NCI-H446 treated with DMSO at 0.1 percent for 48 hours (cell line): ENCODE results near the gene CERS6.
A peak's percentile ranks its signal among the peaks of the same experiment; 100 is the strongest.
"Not testable (repeated sequence)": the region's sequence is repeated elsewhere in the genome, so short reads cannot be mapped to it uniquely, and the experiment has no call there.

Source experiments
- DNase-seq: peaks from one replicate; lab custom pipeline; 2025; lab: John Stamatoyannopoulos, UW

The CERS6 gene

GRCh38 chr2:168455645-168456520 is at the start of gene CERS6:
TSS of gene CERS6 (plus strand) at chr2:168456272. CDS start at chr2:168456449, 177 bp downstream.
- peak; percentile 74 for DNase-seq

- not testable (repeated sequence) for DNase-seq
These were observed 43.8 kb upstream of the CERS6 start for GRCh38 chr2:168412301-168412700.

GRCh38 chr2:168413101-168413500 is 43.0 kb upstream of the CERS6 start:
- DNase-seq: not testable (repeated sequence)

- no peak for DNase-seq
These were observed 39.5 kb upstream of the CERS6 start for GRCh38 chr2:168416555-168416954.

- DNase-seq: no peak
These were observed 33.5 kb upstream of the CERS6 start for GRCh38 chr2:168422584-168422983.

- no peak for DNase-seq
These were observed 31.7 kb upstream of the CERS6 start for GRCh38 chr2:168424112-168424951.

- no peak for DNase-seq
These were observed 31.1 kb upstream of the CERS6 start for GRCh38 chr2:168424971-168425370.

GRCh38 chr2:168426861-168427260 is 29.2 kb upstream of the CERS6 start:
- DNase-seq: no peak

GRCh38 chr2:168427451-168427850 is 28.6 kb upstream of the CERS6 start:
- DNase-seq: no peak

GRCh38 chr2:168428431-168428830 is 27.6 kb upstream of the CERS6 start:
- no peak for DNase-seq

GRCh38 chr2:168429988-168430387 is 26.1 kb upstream of the CERS6 start:
- DNase-seq: no peak

- DNase-seq: no peak
These were observed 25.6 kb upstream of the CERS6 start for GRCh38 chr2:168430431-168430830.

- DNase-seq: no peak
These were observed 24.6 kb upstream of the CERS6 start for GRCh38 chr2:168431301-168432024.

- no peak for DNase-seq
These were observed 24.0 kb upstream of the CERS6 start for GRCh38 chr2:168432100-168432499.

GRCh38 chr2:168432565-168433186 is 23.4 kb upstream of the CERS6 start:
- DNase-seq: no peak

- no peak for DNase-seq
These were observed 22.5 kb upstream of the CERS6 start for GRCh38 chr2:168433527-168433926.

GRCh38 chr2:168434146-168434545 is 21.9 kb upstream of the CERS6 start:
- peak; percentile 58 for DNase-seq

- DNase-seq: no peak
These were observed 19.2 kb upstream of the CERS6 start for GRCh38 chr2:168436840-168437239.

- DNase-seq: no peak
These were observed 17.5 kb upstream of the CERS6 start for GRCh38 chr2:168438553-168438952.

GRCh38 chr2:168439536-168439935 is 16.5 kb upstream of the CERS6 start:
- DNase-seq: no peak

GRCh38 chr2:168441214-168441872 is 14.7 kb upstream of the CERS6 start:
- no peak for DNase-seq
